NK-92 (cell line): ENCODE data around the gene LRIG2.
A peak's percentile ranks its signal among the peaks of the same experiment; 100 is the strongest.
"Not testable (repeated sequence)": the region's sequence is repeated elsewhere in the genome, so short reads cannot be mapped to it uniquely, and the experiment has no call there.

Source experiments
- DNase-seq: peaks from one replicate; lab custom pipeline; 2025; ENCODE audit not compliant: unreplicated experiment; lab: John Stamatoyannopoulos, UW

The LRIG2 gene

GRCh38 chr1:113072757-113073478 is at the start of gene LRIG2:
Gene LRIG2 (plus strand): TSS chr1:113073198. CDS start chr1:113073407, 209 bp downstream.
- DNase-seq: peak; percentile 82

DNA sequence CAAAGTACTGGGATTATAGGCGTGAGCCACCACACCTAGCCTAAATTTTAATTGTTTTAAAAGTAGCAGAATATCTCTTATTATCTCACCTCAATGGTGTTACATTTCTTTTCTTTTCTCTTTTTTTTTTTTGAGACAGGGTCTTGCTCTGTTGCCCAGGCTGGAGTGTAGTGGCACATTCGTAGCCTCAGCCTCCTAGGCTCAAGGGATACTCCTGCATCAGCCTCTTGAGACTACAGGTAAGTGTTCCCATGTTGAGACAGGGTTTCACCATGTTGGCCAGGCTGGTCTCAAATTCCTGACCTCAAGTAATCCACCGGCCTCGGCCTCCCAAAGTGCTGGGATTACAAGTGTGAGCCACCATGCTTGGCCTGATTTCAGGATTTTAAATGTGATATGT is 49.7 kb upstream of the LRIG2 start:
- DNase-seq: not testable (repeated sequence)

DNA sequence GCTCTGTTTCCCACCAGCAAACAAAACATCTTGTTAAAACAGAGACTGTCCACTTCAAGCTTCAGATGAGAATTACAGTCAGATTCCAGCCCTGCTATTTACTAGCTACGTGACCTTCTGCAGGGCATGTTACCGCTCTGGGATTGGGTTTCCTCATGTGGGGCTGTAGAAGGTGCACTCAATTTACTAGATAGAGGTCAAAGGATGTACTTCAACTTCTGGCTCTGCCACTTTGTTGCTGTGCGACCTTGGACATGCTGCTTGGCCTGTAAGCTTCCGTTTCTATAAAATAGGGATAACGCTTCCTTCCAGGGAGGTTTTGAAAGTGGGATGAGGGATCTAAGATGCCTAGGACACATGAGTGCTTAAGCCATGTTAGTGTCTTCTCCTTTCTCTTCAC is 46.0 kb upstream of the LRIG2 start:
- no peak for DNase-seq

DNA sequence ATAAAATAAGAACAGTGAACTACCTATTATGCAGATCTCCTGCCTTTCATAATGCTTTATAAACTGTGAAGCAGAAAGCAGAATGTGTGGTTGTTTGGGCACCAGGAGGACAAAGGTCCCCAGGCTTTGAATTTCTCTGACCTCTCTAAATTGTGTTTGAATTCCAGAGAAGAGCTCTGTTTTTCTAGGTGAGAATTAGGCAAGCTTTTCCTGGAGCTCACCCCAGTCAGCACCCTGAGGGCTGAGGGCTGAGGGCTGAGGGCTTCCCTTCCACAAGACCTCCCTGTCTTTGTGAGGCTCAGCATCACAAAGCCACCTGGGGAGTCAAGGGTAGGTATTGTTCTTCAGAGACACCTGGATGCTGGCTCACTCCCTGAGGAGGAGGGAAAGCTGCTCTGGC is 45.5 kb upstream of the LRIG2 start:
- no peak for DNase-seq

- DNase-seq: no peak
These were observed 43.2 kb upstream of the LRIG2 start for GRCh38 chr1:113029822-113030221.

DNA sequence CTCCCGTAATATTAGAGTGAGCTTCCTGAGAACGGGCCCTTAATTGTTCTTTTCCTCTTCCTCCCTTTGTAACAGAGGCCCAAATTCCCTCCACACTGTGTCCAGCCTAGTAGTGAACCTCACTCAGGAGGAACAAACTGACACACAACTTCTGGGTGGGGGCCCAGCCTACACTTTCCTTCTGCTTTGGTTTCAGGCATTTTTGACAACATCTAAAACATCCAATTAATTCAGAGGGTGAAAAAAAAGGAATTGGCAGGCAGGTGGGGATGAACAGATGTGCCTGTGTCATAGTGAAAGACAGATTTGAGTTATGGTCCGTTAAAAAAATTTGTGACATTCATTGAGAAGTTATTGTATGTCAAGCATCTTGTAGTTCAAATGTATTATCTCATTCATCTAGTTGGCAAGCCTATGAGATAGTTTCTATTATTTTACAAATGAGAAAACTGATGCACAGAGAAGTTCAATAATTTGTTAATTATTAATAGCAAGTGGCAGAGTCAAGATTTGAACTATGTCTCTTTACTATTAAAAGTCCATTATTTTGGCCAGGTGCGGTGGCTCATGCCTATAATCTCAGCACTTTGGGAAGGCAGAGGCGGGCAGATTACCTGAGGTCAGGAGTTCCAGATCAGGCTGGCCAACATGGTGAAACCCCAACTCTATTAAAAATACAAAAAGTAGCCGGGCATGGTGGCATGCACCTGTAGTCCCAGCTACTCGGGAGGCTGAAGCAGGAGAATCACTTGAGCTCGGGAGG is 41.6 kb upstream of the LRIG2 start:
- no peak for DNase-seq

DNA sequence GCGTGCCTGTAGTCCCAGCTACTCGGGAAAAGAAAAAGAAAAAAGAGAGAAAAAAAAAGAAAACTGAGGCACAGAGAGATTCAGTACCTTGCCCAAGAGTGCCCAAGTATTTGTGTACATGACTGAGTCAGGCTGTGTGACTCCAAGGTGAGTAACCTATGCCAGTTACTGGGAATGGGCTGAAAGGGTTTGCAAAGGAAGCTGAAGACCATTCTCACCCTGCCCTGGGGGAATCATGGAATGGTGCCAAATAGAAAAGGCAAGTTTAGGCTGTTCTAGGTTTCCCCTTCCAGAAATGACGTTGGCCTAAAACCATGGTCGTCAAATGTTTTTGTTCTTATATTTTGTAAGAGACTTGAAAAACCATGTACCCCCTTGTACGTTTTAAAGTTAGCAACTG is 37.9 kb upstream of the LRIG2 start:
- no peak for DNase-seq

GRCh38 chr1:113036639-113037321 is 36.2 kb upstream of the LRIG2 start:
- DNase-seq: no peak

DNA sequence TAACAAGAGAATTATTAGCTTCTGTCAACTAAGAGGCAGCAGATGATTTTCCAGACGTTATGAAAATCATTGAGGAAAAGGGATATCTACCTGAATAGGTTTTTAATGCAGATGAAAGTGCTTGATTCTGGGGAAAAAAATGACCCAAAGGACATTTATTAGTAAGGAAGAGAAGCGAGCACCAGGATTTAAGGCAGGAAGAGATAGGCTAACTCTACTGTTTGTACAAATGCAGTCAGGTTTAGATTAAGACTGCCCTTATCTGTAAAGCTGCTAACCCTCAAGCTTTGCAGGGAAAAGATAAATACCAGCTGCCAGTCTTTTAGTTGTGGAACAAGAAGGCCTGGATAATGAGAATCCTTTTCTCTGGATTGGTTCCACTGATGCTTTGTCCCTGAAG is 33.0 kb upstream of the LRIG2 start:
- no peak for DNase-seq

- DNase-seq: no peak
These were observed 32.1 kb upstream of the LRIG2 start for GRCh38 chr1:113040718-113041412.

DNA sequence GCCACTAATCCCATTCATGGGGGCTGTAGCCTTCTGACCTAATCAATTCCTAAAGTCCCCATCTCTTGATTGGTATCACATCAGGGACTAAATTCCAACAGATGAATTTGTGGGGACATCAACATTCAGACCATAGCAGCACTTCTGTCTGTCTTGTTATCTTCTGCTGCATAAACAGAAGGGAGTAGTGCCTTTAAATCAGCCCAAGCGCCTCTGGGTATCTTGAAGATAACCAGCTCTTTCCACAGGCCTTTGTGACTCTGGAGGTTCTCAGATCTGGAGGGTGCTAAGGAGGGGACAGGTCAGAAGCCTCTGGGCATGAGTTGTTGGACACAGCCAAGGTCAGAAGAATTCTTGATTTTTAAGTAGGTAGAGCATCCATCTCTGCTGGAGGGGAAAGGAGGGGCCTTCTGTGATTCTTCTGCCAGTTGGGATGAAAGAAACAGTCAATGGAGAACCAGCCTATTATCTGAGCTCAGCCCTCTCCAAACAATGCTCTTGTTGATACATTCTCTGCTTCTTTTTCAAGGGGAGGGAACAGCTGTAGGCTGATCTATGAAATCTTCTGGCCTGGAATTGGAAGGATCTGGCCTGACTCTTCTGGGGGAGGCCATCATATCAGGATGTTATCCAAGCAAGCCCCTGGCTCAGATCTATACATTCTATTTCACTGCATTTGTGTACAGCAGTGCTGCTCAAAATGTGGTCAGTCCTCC is 31.3 kb upstream of the LRIG2 start:
- DNase-seq: no peak

GRCh38 chr1:113042285-113043143 is 30.5 kb upstream of the LRIG2 start:
- no peak for DNase-seq

GRCh38 chr1:113043144-113043488 is 29.9 kb upstream of the LRIG2 start:
- DNase-seq: not testable (repeated sequence)

DNA sequence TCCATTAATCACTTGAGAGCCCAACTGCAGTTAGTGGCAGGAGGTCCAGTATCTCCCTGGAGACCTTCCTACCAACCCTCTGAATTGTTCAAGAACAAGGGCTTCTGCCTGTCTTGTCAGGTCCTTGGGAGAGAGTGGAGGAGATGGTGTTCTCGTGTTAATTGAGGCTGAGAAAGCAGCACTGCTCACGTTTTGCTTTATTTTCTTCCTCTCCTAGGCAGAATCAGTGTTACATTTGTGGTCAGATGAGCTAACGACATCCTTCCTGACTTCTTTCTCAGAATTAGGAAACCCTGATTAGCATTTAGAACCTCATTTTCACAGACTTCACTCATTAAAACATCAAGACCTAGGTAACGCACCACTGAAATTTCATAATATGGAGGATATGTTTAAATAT is 26.4 kb upstream of the LRIG2 start:
- DNase-seq: no peak

- no peak for DNase-seq
These were observed 24.9 kb upstream of the LRIG2 start for GRCh38 chr1:113048064-113048463.

GRCh38 chr1:113053344-113054126 is 19.5 kb upstream of the LRIG2 start:
- DNase-seq: no peak

DNA sequence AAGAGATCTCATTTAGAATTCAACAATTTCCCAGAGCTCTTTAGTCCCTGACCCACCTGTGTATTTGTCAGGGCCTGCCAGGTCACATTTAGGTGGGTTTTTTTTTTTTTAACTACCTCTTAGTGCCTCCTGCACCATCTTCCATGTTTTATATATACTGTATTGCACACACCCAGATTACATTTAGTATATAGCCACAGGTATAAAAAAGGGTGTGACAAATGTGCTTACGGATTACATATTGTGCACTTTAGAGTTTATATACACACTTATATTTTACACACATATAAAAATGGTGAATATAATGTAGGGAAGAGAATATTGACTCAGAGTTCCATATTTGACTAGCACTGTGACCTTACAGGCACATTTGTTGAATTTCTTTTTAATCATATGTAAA is 17.4 kb upstream of the LRIG2 start:
- no peak for DNase-seq

- DNase-seq: no peak
These were observed 16.0 kb upstream of the LRIG2 start for GRCh38 chr1:113057006-113057405.
